Astrocyte (in vitro differentiated cells and primary cell): ENCODE measurements around the gene CD3E. TPM values are rescaled to one million over a fixed set of nuclear protein-coding genes. Genes with fewer than 3 reads are reported as not detected.

Experiments used
- DNase-seq: peaks from one replicate; pipeline ENCODE4 v3.0.0-alpha.2; 2010; ENCODE audit warnings: low read depth
- FAIRE-seq: peaks from 2 replicates; lab custom pipeline; 2011; peaks lifted over from hg19 to GRCh38; lab: Jason Lieb, UNC
- H2AFZ ChIP-seq: 2 replicates; pipeline ENCODE4 v1.6.0; 2012; ENCODE audit warnings: low read depth, low read length, inconsistent platforms
- H3K27ac ChIP-seq: 2 replicates; pipeline ENCODE4 v1.5.1; 2011; ENCODE audit warnings: low read depth, low read length, inconsistent platforms
- H3K27me3 ChIP-seq: 2 replicates; pipeline ENCODE4 v1.6.0; 2011; ENCODE audit warnings: low read length, inconsistent platforms; ENCODE audit not compliant: insufficient read depth
- H3K36me3 ChIP-seq: 2 replicates; pipeline ENCODE4 v1.5.1; 2011; ENCODE audit warnings: low read length, inconsistent platforms; ENCODE audit not compliant: insufficient read depth
- H3K4me1 ChIP-seq: 2 replicates; pipeline ENCODE4 v1.5.1; 2011; ENCODE audit warnings: low read length, inconsistent platforms; ENCODE audit not compliant: insufficient read depth
- H3K4me2 ChIP-seq: 2 replicates; pipeline ENCODE4 v1.6.0; 2012; ENCODE audit warnings: low read length, inconsistent platforms
- H3K4me3 ChIP-seq: 2 replicates; pipeline ENCODE4 v1.5.1; 2011; ENCODE audit warnings: low read depth, mild to moderate bottlenecking, low read length, inconsistent platforms; ENCODE audit not compliant: insufficient read depth
- H3K79me2 ChIP-seq: 2 replicates; pipeline ENCODE4 v1.6.0; 2012; ENCODE audit warnings: mild to moderate bottlenecking, low read length, inconsistent platforms; ENCODE audit not compliant: insufficient read depth
- H3K9ac ChIP-seq: 2 replicates; pipeline ENCODE4 v1.6.0; 2012; ENCODE audit warnings: mild to moderate bottlenecking, low read length, inconsistent platforms
- H3K9me3 ChIP-seq: 2 replicates; pipeline ENCODE4 v1.5.1; 2012; ENCODE audit warnings: low read depth, mild to moderate bottlenecking, low read length, inconsistent platforms; ENCODE audit not compliant: insufficient read depth
- H4K20me1 ChIP-seq: 2 replicates; pipeline ENCODE4 v1.6.0; 2012; ENCODE audit warnings: low read length, inconsistent platforms; ENCODE audit not compliant: insufficient read depth
- H3K27ac Mint-ChIP-seq: one replicate; pipeline ENCODE4 v1.8.0; 2021; ENCODE audit warnings: mild to moderate bottlenecking, mixed read lengths; ENCODE audit not compliant: unreplicated experiment
- H3K27me3 Mint-ChIP-seq: one replicate; pipeline ENCODE4 v1.8.0; 2021; ENCODE audit warnings: low read depth, mixed read lengths; ENCODE audit not compliant: unreplicated experiment
- H3K36me3 Mint-ChIP-seq: one replicate; pipeline ENCODE4 v1.8.0; 2021; ENCODE audit warnings: low read depth, mixed read lengths; ENCODE audit not compliant: unreplicated experiment
- H3K4me1 Mint-ChIP-seq: one replicate; pipeline ENCODE4 v1.8.0; 2021; ENCODE audit warnings: low read depth, mixed read lengths; ENCODE audit not compliant: unreplicated experiment
- H3K4me3 Mint-ChIP-seq: one replicate; pipeline ENCODE4 v1.8.0; 2021; ENCODE audit warnings: mild to moderate bottlenecking, moderate library complexity, mixed read lengths; ENCODE audit not compliant: unreplicated experiment
- H3K9me3 Mint-ChIP-seq: one replicate; pipeline ENCODE4 v1.8.0; 2021; ENCODE audit warnings: mild to moderate bottlenecking, mixed read lengths; ENCODE audit not compliant: unreplicated experiment
- EZH2 ChIP-seq: IDR thresholded peaks from 2 replicates; pipeline ENCODE4 v1.6.1; 2012; ENCODE audit warnings: mild to moderate bottlenecking, low read length, inconsistent platforms; ENCODE audit not compliant: insufficient read depth
- total RNA-seq: library from RNA; stranded (reverse); gene quantifications from 2 replicates; pipeline ENCODE4 v1.2.1, GENCODE V29; 2021
- TF ChIP-seq, protein P1 (sequence below): IDR thresholded peaks from 2 replicates; pipeline ENCODE4 v1.5.1; 2011; ENCODE audit warnings: low read depth, mild to moderate bottlenecking, inconsistent platforms, low read length, moderate library complexity; ENCODE audit not compliant: insufficient read depth

CD3E gene
- total RNA-seq, 1 donor from 2014 or later, result not detected

DNA sequence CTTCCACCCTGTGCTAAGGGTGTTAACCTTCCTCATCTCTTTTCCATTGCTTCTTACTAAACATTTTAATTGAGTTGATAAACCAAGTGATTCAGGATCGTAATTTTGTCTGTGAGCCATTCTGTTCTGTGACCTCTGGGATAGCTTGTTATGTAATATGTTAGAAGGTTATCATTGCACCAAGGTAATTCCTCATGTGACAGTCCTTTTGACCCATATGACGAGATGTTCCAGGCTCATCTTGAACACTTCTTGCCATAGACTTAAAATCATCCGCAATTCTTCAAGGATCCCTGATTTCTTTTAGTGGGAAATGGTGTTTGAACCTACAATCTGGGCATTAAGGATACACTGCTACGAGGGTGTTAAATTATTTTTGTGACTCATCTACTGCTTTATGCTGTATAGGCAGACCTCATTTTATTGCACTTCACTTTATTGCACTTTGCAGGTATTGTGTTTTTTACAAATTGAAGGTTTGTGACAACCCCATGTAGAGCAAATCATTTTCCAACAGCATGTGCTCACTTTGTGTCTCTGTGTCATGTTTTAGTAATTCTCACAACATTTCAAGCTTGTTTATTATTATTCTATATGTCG lies 21.4 kb upstream of the CD3E start:
- H3K27ac ChIP-seq, result no peak overlapping the region
- DNase-seq (no peak), FAIRE-seq (no peak)
- Mint-ChIP-seq H3K27me3 (peaks cover 5% of the 10 kb centered on the region), H3K27ac (no peak overlapping the region), H3K36me3 (no peaks in the 10 kb centered on the region), H3K4me1 (no peaks in the 10 kb centered on the region), H3K4me3 (no peak overlapping the region), H3K9me3 (no peaks in the 10 kb centered on the region)
- H3K4me1 ChIP-seq, result no peaks in the 10 kb centered on the region
- H3K79me2 ChIP-seq, result no peaks in the 10 kb centered on the region
- H3K36me3 ChIP-seq, result no peaks in the 10 kb centered on the region
- no peaks in the 10 kb centered on the region for H4K20me1 ChIP-seq
- TF ChIP-seq, protein P1, sequence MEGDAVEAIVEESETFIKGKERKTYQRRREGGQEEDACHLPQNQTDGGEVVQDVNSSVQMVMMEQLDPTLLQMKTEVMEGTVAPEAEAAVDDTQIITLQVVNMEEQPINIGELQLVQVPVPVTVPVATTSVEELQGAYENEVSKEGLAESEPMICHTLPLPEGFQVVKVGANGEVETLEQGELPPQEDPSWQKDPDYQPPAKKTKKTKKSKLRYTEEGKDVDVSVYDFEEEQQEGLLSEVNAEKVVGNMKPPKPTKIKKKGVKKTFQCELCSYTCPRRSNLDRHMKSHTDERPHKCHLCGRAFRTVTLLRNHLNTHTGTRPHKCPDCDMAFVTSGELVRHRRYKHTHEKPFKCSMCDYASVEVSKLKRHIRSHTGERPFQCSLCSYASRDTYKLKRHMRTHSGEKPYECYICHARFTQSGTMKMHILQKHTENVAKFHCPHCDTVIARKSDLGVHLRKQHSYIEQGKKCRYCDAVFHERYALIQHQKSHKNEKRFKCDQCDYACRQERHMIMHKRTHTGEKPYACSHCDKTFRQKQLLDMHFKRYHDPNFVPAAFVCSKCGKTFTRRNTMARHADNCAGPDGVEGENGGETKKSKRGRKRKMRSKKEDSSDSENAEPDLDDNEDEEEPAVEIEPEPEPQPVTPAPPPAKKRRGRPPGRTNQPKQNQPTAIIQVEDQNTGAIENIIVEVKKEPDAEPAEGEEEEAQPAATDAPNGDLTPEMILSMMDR, result no peak
- TF ChIP-seq EZH2, result no peak
- no peak overlapping the region for H3K4me2 ChIP-seq
- H3K9ac ChIP-seq, result no peak overlapping the region
- peaks cover 4% of the 10 kb centered on the region for H3K27me3 ChIP-seq
- no peaks in the 10 kb centered on the region for H3K9me3 ChIP-seq
- H3K4me3 ChIP-seq, result no peak overlapping the region
- no peak overlapping the region for H2AFZ ChIP-seq

DNA sequence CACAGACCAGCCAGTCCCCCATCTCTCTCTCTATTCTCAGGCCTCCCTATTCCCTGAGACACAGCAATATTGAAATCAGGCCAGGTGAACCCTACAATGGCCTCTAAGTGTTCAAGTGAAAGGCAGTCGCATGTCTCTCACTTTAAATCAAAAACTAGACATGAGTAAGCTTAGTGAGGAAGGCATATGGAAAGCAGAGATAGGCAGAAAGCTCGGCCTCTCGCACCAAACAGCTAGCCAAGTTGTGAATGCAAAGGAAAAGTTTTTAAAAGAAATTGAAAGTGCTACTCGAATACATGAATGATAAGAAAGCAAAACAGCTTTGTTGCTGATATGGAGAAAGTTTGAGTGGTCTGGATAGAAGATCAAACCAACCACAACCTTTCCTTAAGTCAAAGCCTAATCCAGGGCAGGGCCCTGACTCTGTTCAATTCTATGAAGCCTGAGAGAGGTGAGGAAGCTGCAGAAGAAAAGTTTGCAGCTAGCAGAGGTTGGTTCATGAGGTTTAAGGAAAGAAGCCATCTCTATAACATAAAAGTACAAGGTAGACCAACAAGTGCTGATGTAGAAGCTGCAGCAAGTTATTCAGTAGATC lies 20.7 kb upstream of the CD3E start:
- Histone ChIP-seq H3K79me2 (no peaks in the 10 kb centered on the region), H3K27me3 (peaks cover 4% of the 10 kb centered on the region), H3K4me3 (no peak overlapping the region), H3K9ac (no peak overlapping the region), H3K4me2 (no peak overlapping the region), H3K27ac (no peak overlapping the region), H2AFZ (no peak overlapping the region), H3K4me1 (no peaks in the 10 kb centered on the region), H4K20me1 (no peaks in the 10 kb centered on the region), H3K9me3 (no peaks in the 10 kb centered on the region), H3K36me3 (no peaks in the 10 kb centered on the region)
- Mint-ChIP-seq H3K27me3 (peaks cover 5% of the 10 kb centered on the region), H3K36me3 (no peaks in the 10 kb centered on the region), H3K4me1 (no peaks in the 10 kb centered on the region), H3K27ac (no peak overlapping the region), H3K4me3 (no peak overlapping the region), H3K9me3 (no peaks in the 10 kb centered on the region)
- FAIRE-seq (no peak), DNase-seq (no peak)
- TF ChIP-seq, protein P1, result no peak
- TF ChIP-seq EZH2, result no peak

DNA sequence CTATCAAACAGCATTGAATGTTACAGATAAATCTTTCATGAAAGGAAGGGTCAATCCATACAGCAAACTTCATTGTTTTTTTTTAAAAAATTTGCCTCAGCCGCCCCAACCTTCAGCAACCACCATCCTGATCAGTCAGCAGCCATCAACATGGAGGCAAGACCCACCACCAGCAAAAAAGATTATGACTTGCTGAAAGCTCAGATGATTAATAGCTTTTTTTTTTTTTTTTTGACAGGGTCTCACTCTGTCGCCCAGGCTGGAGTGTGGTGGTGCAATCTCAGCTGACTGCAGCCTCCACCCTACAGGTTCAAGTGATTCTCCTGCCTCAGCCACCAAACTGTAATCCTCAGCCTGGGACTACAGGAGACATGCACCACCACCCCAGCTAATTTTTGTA lies 18.0 kb upstream of the CD3E start:
- Histone ChIP-seq H3K36me3 (no peaks in the 10 kb centered on the region), H3K27me3 (peaks cover 13% of the 10 kb centered on the region), H4K20me1 (no peaks in the 10 kb centered on the region), H3K9ac (no peak overlapping the region), H3K4me1 (no peaks in the 10 kb centered on the region), H2AFZ (no peak overlapping the region), H3K4me2 (no peak overlapping the region), H3K79me2 (no peaks in the 10 kb centered on the region), H3K4me3 (no peak overlapping the region), H3K27ac (no peak overlapping the region), H3K9me3 (no peaks in the 10 kb centered on the region)
- H3K27me3 Mint-ChIP-seq, result peaks cover 11% of the 10 kb centered on the region
- H3K36me3 Mint-ChIP-seq, result no peaks in the 10 kb centered on the region
- H3K4me1 Mint-ChIP-seq, result no peaks in the 10 kb centered on the region
- H3K9me3 Mint-ChIP-seq, result no peaks in the 10 kb centered on the region
- DNase-seq (no peak), FAIRE-seq (no peak)
- H3K27ac Mint-ChIP-seq, result no peak overlapping the region
- H3K4me3 Mint-ChIP-seq, result no peak overlapping the region
- no peak for TF ChIP-seq EZH2
- TF ChIP-seq, protein P1, result no peak
